Measurements from ENCODE around the gene EPG5. TPM values are rescaled to one million over a fixed set of nuclear protein-coding genes. Genes with fewer than 3 reads are reported as not detected.

The EPG5 gene
- total and polyA plus RNA-seq, 9 of the 15 experiments (the other 6 are each of a cell fraction or from before 2014, with no cell fraction given) = 1.3 to 10.7 (median 5.2) TPM

GRCh38 chr18:46002934-46003333, 35.8 kb upstream of the EPG5 start:
- in situ Hi-C loops (cut with MboI) (no loop called here), intact Hi-C loops (cut with micrococcal nuclease) (no loop called here)
- Histone ChIP-seq H3K9ac (ENCODE audit: insufficient read depth in 1 of 2, low read depth in 2 of 2, low read length in 2 of 2) (no peak overlapping the region), H3K9me3 (replicated peaks; ENCODE audit: control insufficient read depth, insufficient read depth, low read depth, low read length) (no peaks in the 10 kb centered on the region; the same call in none of the 2 replicates), H3K9me1 (ENCODE audit: control insufficient read depth, insufficient read depth, low read length) (no peaks in the 10 kb centered on the region), H3K27me3 (ENCODE audit: control insufficient read depth in 2 of 2, insufficient read depth in 2 of 2, low read length in 2 of 2) (no peaks in the 10 kb centered on the region), H3K4me2 (ENCODE audit: insufficient read depth, low read length) (no peak overlapping the region), H3K4me3 (no peak overlapping the region), H4K20me1 (replicated peaks; ENCODE audit: control insufficient read depth, insufficient read depth, low read length) (no peaks in the 10 kb centered on the region), H3K4me1 (replicated peaks in 1 of 2; ENCODE audit: control insufficient read depth in 2 of 2, insufficient read depth in 2 of 2, low read length in 2 of 2) (peaks cover 4 to 17% of the 10 kb centered on the region in 2 experiments; a peak in 4 of 5 replicates), H3K36me3 (ENCODE audit: control insufficient read depth, insufficient read depth, low read length) (peaks cover 25% of the 10 kb centered on the region; the same call in 2 of the 3 replicates), H2AFZ (ENCODE audit: low read depth, low read length) (no peak overlapping the region), H3K79me2 (ENCODE audit: control insufficient read depth, insufficient read depth, low read length) (no peaks in the 10 kb centered on the region), H3K27ac (ENCODE audit: extremely low read depth, low read depth, low read length) (no peak overlapping the region)
- no TSS peak for BruUV-seq (replicated peaks)
- TF ChIP-seq RBBP5 (IDR thresholded peaks at IDR 0.05; ENCODE audit: borderline replicate concordance, insufficient read depth, low read length, poor library complexity, severe bottlenecking) = no peak
- TF ChIP-seq NFRKB (IDR thresholded peaks at IDR 0.05; ENCODE audit: low read depth) = no peak
- no peak for TF ChIP-seq FOXK2 (conservative IDR thresholded peaks at IDR 0.05 in 1 of 2, IDR thresholded peaks at IDR 0.05 in 1 of 2; ENCODE audit: low read depth in 2 of 2)
- TF ChIP-seq ZBTB26 (CRISPR knock-in tag; IDR thresholded peaks at IDR 0.05) = no peak
- no peak for TF ChIP-seq GABPA (tag; conservative IDR thresholded peaks at IDR 0.05; ENCODE audit: low read depth)
- no peak for TF ChIP-seq SIN3A (IDR thresholded peaks at IDR 0.05; ENCODE audit: borderline replicate concordance in 2 of 2, control insufficient read depth in 1 of 2, low read depth in 2 of 2, low read length in 2 of 2)
- no peak for TF ChIP-seq ZNF165 (CRISPR knock-in tag; IDR thresholded peaks at IDR 0.05; ENCODE audit: borderline replicate concordance)
- no peak for TF ChIP-seq ZNF398 (CRISPR knock-in tag; IDR thresholded peaks at IDR 0.05)
- no peak for TF ChIP-seq HINFP (tag; conservative IDR thresholded peaks at IDR 0.05; ENCODE audit: low read depth)
- no peak for TF ChIP-seq IFI16 (CRISPR knock-in tag; IDR thresholded peaks at IDR 0.05)
- no peak for TF ChIP-seq HDAC8 (tag; IDR thresholded peaks at IDR 0.05)
- TF ChIP-seq ZFP30 (CRISPR knock-in tag; IDR thresholded peaks at IDR 0.05; ENCODE audit: borderline replicate concordance) = no peak
- no peak for TF ChIP-seq RBM39 (optimal IDR thresholded peaks at IDR 0.05; ENCODE audit: low read depth, low read length)
- 100% methylated on average over 1 of the region's 1 CpG for WGBS (ENCODE audit: insufficient coverage, low coverage, missing lambda C conversion rate)
- FAIRE-seq = no peak
- POLR2A ChIA-PET = interaction anchor here (1.3 kb wide), 1 partner anchor 7 kb away, joined by 3 read pairs; no protein-coding TSS in a partner anchor
- no peak for DNase-seq (ENCODE audit: extremely low read depth in 1 of 4, low spot score in 3 of 4)
- CTCF ChIA-PET (ENCODE audit: low intra/inter-chr PET ratio) = no interaction called here
- no peak for ATAC-seq
